Gastroesophageal sphincter (tissue), 4 donors: ENCODE measurements around the gene NEDD4L. TPM values are rescaled to one million over a fixed set of nuclear protein-coding genes. Genes with fewer than 3 reads are reported as not detected.

ENCODE experiments used
- ATAC-seq: fragments of 150-250 bp; one replicate; pipeline ENCODE4 v1.9.1; 2016; ENCODE audit warnings: mild to moderate bottlenecking, moderate library complexity
- H3K27ac ChIP-seq, 4 donors: fragments of 200-600 bp; sonication (generic) in 3 of 4; 1 replicate in 3 of 4; 2 replicates in 1 of 4; pipeline ENCODE4 v1.5.1; 2016 to 2019
- H3K27me3 ChIP-seq: fragments of 200-600 bp; sonication (generic); one replicate; pipeline ENCODE4 v1.5.1; 2019
- H3K36me3 ChIP-seq, 2 donors: fragments of 200-600 bp; sonication (generic); one replicate each; pipeline ENCODE4 v1.5.1; 2019; ENCODE audit warnings: control low read depth in 1 of 2
- H3K4me1 ChIP-seq, 3 donors: fragments of 200-600 bp; sonication (generic); 1 replicate in 2 of 3; 2 replicates in 1 of 3; pipeline ENCODE4 v1.5.1; 2016 to 2019; ENCODE audit warnings: control low read depth in 2 of 3
- H3K4me3 ChIP-seq, 2 donors: fragments of 200-600 bp; sonication (generic); one replicate each; pipeline ENCODE4 v1.5.1; 2019; ENCODE audit warnings: mild to moderate bottlenecking in 1 of 2, moderate library complexity in 1 of 2
- H3K9me3 ChIP-seq, 3 donors: fragments of 200-600 bp; sonication (generic); one replicate each; pipeline ENCODE4 v1.5.1; 2017 to 2019; ENCODE audit warnings: control low read depth in 2 of 3
- EP300 ChIP-seq: sonication (generic); formaldehyde crosslinking; IDR thresholded peaks from one replicate; pipeline ENCODE4 v1.6.1; 2017; ENCODE audit warnings: antibody characterized with exemption, mild to moderate bottlenecking
- POLR2A ChIP-seq, 2 donors: fragments of 450-650 bp; IDR thresholded peaks; one replicate each; pipeline ENCODE4 v1.6.1; 2017; ENCODE audit warnings: antibody characterized with exemption in 2 of 2, mild to moderate bottlenecking in 2 of 2, moderate library complexity in 1 of 2
- POLR2AphosphoS5 ChIP-seq: sonication (generic); formaldehyde crosslinking; IDR thresholded peaks from one replicate; pipeline ENCODE4 v1.6.1; 2017; ENCODE audit warnings: antibody characterized with exemption
- WGBS, 2 donors: methylation state at CpG; one replicate each; pipeline ENCODE4 v1.1.5; 2018; ENCODE audit warnings: low coverage in 1 of 2; 5-methylcytosine and 5-hydroxymethylcytosine counted together
- total RNA-seq, 4 donors: library from RNA; depleted of rRNA; stranded (reverse); fragments of >200 nt; gene quantifications; one replicate each; pipeline ENCODE4 v1.1.0, GENCODE V29; 2016
- TF ChIP-seq, protein P1 (sequence below), 4 experiments: fragments of 200-600 bp in 2 of 4; fragments of 450-650 bp in 2 of 4; sonication (generic) in 1 of 4; IDR thresholded peaks; one replicate each; pipeline ENCODE4 v1.5.1; 2017 to 2019; ENCODE audit warnings: antibody characterized with exemption in 4 of 4, mild to moderate bottlenecking in 2 of 4, moderate library complexity in 2 of 4

Gene NEDD4L
- total RNA-seq, 4 donors from 2014 or later = 37.0 to 50.9 (median 43.0) TPM

DNA sequence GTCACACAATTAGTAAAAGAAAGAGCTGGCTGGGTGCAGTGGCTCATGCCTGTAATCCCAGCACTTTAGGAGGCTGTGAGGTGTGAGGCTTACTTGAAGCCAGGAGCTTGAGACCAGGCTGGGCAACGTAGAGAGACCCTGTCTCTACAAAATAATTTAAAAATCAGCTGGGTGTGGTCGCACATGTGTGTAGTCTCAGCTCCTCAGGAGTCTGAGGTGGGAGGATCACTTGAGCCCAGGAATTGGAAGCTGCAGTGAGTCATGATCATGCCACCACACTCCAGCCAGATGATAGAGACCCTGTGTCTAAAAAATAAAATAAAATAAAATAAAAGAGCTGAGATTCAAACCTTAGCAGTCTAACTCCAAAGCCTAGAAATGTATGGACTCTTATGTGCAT lies 39.0 kb upstream of the NEDD4L start:
- no peak for ATAC-seq
- 85% methylated on average over 2 of the region's 2 CpGs; no CpG with 5 or more reads in 1 of the 2 donors for WGBS, 2 donors
- Histone ChIP-seq H3K9me3 (no peaks in the 10 kb centered on the region), H3K4me1 (no peaks in the 10 kb centered on the region), H3K4me3 (no peak overlapping the region), H3K27me3 (no peaks in the 10 kb centered on the region), H3K36me3 (no peaks in the 10 kb centered on the region), H3K27ac (no peak overlapping the region)
- TF ChIP-seq, protein P1, sequence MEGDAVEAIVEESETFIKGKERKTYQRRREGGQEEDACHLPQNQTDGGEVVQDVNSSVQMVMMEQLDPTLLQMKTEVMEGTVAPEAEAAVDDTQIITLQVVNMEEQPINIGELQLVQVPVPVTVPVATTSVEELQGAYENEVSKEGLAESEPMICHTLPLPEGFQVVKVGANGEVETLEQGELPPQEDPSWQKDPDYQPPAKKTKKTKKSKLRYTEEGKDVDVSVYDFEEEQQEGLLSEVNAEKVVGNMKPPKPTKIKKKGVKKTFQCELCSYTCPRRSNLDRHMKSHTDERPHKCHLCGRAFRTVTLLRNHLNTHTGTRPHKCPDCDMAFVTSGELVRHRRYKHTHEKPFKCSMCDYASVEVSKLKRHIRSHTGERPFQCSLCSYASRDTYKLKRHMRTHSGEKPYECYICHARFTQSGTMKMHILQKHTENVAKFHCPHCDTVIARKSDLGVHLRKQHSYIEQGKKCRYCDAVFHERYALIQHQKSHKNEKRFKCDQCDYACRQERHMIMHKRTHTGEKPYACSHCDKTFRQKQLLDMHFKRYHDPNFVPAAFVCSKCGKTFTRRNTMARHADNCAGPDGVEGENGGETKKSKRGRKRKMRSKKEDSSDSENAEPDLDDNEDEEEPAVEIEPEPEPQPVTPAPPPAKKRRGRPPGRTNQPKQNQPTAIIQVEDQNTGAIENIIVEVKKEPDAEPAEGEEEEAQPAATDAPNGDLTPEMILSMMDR (IDR thresholded peaks at IDR 0.05) = no peak
- TF ChIP-seq POLR2A (IDR thresholded peaks at IDR 0.05) (no peak), POLR2AphosphoS5 (no peak), EP300 (no peak)

DNA sequence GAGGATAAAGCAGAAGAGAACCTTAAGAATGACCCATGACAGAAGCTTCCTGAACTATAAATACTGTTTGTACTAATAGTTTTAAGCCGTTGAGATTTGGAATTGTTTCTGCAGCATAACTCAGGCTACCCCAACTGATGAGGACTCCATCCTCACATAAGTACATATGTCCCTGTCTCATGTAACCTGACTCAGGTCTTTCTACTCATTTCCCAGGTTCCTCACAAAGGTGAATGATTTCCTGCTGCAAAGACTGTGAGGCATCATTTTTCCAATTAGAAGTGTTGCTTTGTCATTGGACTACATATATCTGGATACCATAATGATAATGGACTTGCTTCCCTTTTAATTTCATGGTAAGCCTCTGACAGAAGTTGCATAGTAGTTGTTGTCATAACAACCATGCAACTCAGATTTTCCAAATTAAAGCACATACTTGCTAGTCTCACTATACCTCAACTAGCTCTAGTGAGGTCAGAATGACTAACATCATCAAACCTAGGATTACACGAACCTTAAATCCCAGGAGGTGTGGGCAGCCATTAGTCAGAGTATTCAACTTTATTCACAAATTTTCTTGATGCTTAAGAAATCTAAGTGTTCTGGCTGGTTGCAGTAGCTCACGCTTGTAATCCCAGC lies 38.0 kb upstream of the NEDD4L start:
- Histone ChIP-seq H3K4me1 (no peaks in the 10 kb centered on the region), H3K27ac (no peak overlapping the region), H3K4me3 (no peak overlapping the region), H3K27me3 (no peaks in the 10 kb centered on the region), H3K36me3 (no peaks in the 10 kb centered on the region), H3K9me3 (no peaks in the 10 kb centered on the region)
- ATAC-seq = no peak
- TF ChIP-seq POLR2A (IDR thresholded peaks at IDR 0.05) (no peak), POLR2AphosphoS5 (no peak), EP300 (no peak)
- TF ChIP-seq, protein P1 (IDR thresholded peaks at IDR 0.05) = no peak
- WGBS, 2 donors = 49 to 51% methylated on average over 2 to 3 of the region's 3 CpGs

DNA sequence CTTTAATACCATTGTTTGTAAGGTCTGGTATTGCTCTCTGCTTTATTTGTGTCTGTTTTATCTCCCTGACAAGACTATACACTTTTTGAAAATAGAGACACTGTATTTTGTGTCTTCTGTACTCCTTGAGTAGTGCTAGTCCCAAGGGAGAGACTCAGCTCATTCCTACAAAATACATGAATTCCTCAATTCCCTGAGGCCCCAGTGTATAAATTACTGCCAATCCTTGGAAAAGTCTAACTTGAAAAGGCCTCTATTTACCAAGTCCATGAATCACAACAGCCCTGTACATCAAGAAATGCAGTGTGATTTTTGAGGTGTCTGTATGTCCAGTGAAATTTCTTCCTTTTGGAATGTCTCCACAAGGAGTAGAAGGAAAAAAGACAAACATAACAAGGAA lies 34.9 kb upstream of the NEDD4L start:
- no peak for TF ChIP-seq EP300
- TF ChIP-seq, protein P1 (IDR thresholded peaks at IDR 0.05) = no peak
- Histone ChIP-seq H3K9me3 (no peaks in the 10 kb centered on the region), H3K4me3 (no peak overlapping the region), H3K4me1 (no peaks in the 10 kb centered on the region), H3K27ac (no peak overlapping the region), H3K36me3 (no peaks in the 10 kb centered on the region), H3K27me3 (no peaks in the 10 kb centered on the region)
- no peak for ATAC-seq

DNA sequence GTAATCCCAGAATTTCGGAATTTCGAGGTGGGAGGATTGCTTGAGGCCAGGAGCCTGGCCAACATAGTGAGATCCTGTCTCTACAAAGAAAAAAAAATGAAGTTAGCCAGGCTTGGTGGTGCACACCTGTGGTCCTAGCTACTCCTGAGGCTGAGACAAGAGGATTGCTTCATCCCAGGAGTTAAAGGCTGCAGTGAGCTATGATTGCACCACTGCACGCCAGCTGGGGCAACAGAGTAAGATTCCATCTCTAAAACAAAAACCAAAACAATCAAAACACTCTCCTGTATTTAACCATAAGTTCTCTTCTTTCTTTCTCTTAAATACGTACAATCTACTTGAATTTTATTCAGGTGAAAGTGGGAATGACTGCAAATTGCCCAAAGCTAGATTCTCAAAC lies 33.8 kb upstream of the NEDD4L start:
- Histone ChIP-seq H3K36me3 (no peaks in the 10 kb centered on the region), H3K27me3 (no peaks in the 10 kb centered on the region), H3K9me3 (no peaks in the 10 kb centered on the region), H3K4me3 (no peak overlapping the region), H3K27ac (no peak overlapping the region), H3K4me1 (no peaks in the 10 kb centered on the region)
- whole genome bisulfite sequencing, 2 donors = 93 to 95% methylated on average over 2 to 4 of the region's 4 CpGs
- TF ChIP-seq, protein P1 (IDR thresholded peaks at IDR 0.05) = no peak
- TF ChIP-seq EP300 = no peak
- no peak for TF ChIP-seq POLR2A (IDR thresholded peaks at IDR 0.05)
- no peak for TF ChIP-seq POLR2AphosphoS5
- no peak for ATAC-seq

DNA sequence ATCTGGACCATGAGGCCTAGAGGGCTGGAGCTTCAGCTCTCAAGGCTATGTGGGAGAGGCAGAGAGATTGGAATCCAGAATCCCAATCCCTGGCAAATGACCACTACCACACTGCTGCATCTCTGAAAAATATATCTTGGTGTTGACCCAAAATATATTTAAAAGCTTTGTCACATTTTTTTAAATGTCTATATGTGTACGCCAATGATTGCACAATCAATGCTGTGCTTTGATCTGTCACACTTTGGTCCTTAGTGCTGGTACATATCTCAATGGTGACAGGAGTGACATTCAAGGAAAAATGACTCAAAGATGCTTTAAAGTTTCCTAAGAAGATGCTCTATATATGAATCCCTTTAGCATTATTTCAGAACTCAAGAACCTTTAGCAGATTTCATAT lies 31.7 kb upstream of the NEDD4L start:
- 80 to 100% methylated on average over 1 of the region's 1 CpG for WGBS, 2 donors
- TF ChIP-seq EP300 (no peak), POLR2A (IDR thresholded peaks at IDR 0.05) (no peak), POLR2AphosphoS5 (no peak)
- TF ChIP-seq, protein P1 (IDR thresholded peaks at IDR 0.05) = no peak
- no peak overlapping the region for H3K4me3 ChIP-seq

More for the DNA sequence above, 31.7 kb upstream of the NEDD4L start:
- Histone ChIP-seq H3K27ac (no peak overlapping the region), H3K36me3 (no peaks in the 10 kb centered on the region), H3K4me1 (no peaks in the 10 kb centered on the region), H3K27me3 (no peaks in the 10 kb centered on the region), H3K9me3 (peaks cover 0 to 8% (median 0%) of the 10 kb centered on the region in 3 donors)
- ATAC-seq = no peak
